Endothelial cell of umbilical vein (primary cell): ENCODE measurements around the gene CRIM1. TPM values are rescaled to one million over a fixed set of nuclear protein-coding genes. Genes with fewer than 3 reads are reported as not detected.

Experiments used
- BruUV-seq: library from RNA; stranded (reverse); fragments of 400-500 nt; replicated peaks from 2 replicates; lab custom pipeline; 2021; lab: Mats Ljungman, UMichigan
- CTCF ChIA-PET: fragments of 300-600, 350-600 bp; sonication (Branson Sonifier 250); formaldehyde crosslinking; loops from one replicate; lab custom pipeline; 2021; ENCODE audit warnings: antibody characterized with exemption, inconsistent platforms; lab: Charles Lee
- POLR2A ChIA-PET: fragments of 300-600, 350-600 bp; sonication (Branson Sonifier 250); formaldehyde crosslinking; loops from one replicate; lab custom pipeline; 2021; ENCODE audit warnings: antibody characterized with exemption, inconsistent platforms; lab: Charles Lee
- DNase-seq: peaks from one replicate; pipeline ENCODE4 v3.0.0-alpha.2; 2011; ENCODE audit warnings: low read depth, low spot score
- FAIRE-seq: peaks from 2 replicates; lab custom pipeline; 2011; peaks lifted over from hg19 to GRCh38; lab: Jason Lieb, UNC
- H2AFZ ChIP-seq: 2 replicates; pipeline ENCODE4 v1.6.0; 2012; ENCODE audit warnings: low read depth, low read length, control low read depth, inconsistent platforms
- H3K27ac ChIP-seq: 2 replicates; pipeline ENCODE4 v1.5.1; 2011; ENCODE audit warnings: low read depth, mild to moderate bottlenecking, control low read depth, low read length, moderate library complexity; ENCODE audit not compliant: insufficient read depth
- H3K27me3 ChIP-seq, 2 experiments: 2 replicates each; pipeline versions ENCODE4 v1.6.0 to v1.6.1; 2011; ENCODE audit warnings: low read length in 2 of 2, mixed read lengths in 1 of 2; ENCODE audit not compliant: control insufficient read depth in 2 of 2, insufficient read depth in 2 of 2
- H3K36me3 ChIP-seq, 2 experiments: 2 replicates in 1 of 2; 3 replicates in 1 of 2; pipeline ENCODE4 v1.5.1; 2011; ENCODE audit warnings: low read length in 2 of 2, mild to moderate bottlenecking in 1 of 2, moderate library complexity in 1 of 2; ENCODE audit not compliant: control insufficient read depth in 2 of 2, insufficient read depth in 2 of 2; ENCODE audit errors: extremely low read depth in 1 of 2
- H3K4me1 ChIP-seq: 3 replicates; pipeline ENCODE4 v1.5.1; 2011; ENCODE audit warnings: mild to moderate bottlenecking, low read length; ENCODE audit not compliant: control insufficient read depth, insufficient read depth; ENCODE audit errors: extremely low read depth
- H3K4me2 ChIP-seq: 2 replicates; pipeline ENCODE4 v1.6.1; 2011; ENCODE audit warnings: low read length, control low read depth, mixed read lengths; ENCODE audit not compliant: insufficient read depth
- H3K4me3 ChIP-seq, 3 experiments: fragments of 200-600 bp in 1 of 3; sonication (generic), shearing (Covaris generic) in 1 of 3; replicated peaks in 1 of 3; 2 replicates each; pipeline ENCODE4 v1.5.1; 2011 to 2016; ENCODE audit warnings: control low read depth in 3 of 3, low read length in 3 of 3, mild to moderate bottlenecking in 2 of 3, inconsistent platforms in 1 of 3, low read depth in 1 of 3, moderate library complexity in 1 of 3; ENCODE audit not compliant: insufficient read depth in 1 of 3
- H3K79me2 ChIP-seq: 2 replicates; pipeline ENCODE4 v1.6.0; 2012; ENCODE audit warnings: low read length, inconsistent platforms; ENCODE audit not compliant: control insufficient read depth, insufficient read depth
- H3K9ac ChIP-seq: replicated peaks from 2 replicates; pipeline ENCODE3; 2011; ENCODE audit warnings: low read length, control low read depth; ENCODE audit not compliant: insufficient read depth; ENCODE audit errors: extremely low read depth
- H3K9me1 ChIP-seq: replicated peaks from 3 replicates; pipeline ENCODE4 v1.6.0; 2011; ENCODE audit warnings: mild to moderate bottlenecking, low read length; ENCODE audit not compliant: control insufficient read depth, insufficient read depth; ENCODE audit errors: extremely low read depth
- H3K9me3 ChIP-seq: replicated peaks from 2 replicates; pipeline ENCODE4 v1.5.1; 2012; ENCODE audit warnings: low read length, inconsistent platforms; ENCODE audit not compliant: control insufficient read depth, insufficient read depth
- H4K20me1 ChIP-seq: replicated peaks from 2 replicates; pipeline ENCODE3; 2011; ENCODE audit warnings: mild to moderate bottlenecking, low read length; ENCODE audit not compliant: control insufficient read depth, insufficient read depth; ENCODE audit errors: extremely low read depth
- EZH2 ChIP-seq: IDR thresholded peaks from 2 replicates; pipeline ENCODE4 v1.6.1; 2012; ENCODE audit warnings: borderline replicate concordance, low read depth, mild to moderate bottlenecking, moderate library complexity, low read length, inconsistent platforms; ENCODE audit not compliant: severe bottlenecking
- FOS ChIP-seq: IDR thresholded peaks from 2 replicates; pipeline ENCODE4 v1.6.1; 2011; ENCODE audit warnings: mild to moderate bottlenecking, low read length, moderate library complexity, borderline replicate concordance; ENCODE audit not compliant: insufficient read depth
- GATA2 ChIP-seq: IDR thresholded peaks from 2 replicates; pipeline ENCODE4 v1.7.0; 2011; ENCODE audit warnings: low read depth, mild to moderate bottlenecking, moderate library complexity, mixed read lengths, low read length; ENCODE audit not compliant: insufficient read length, insufficient read depth
- JUN ChIP-seq: IDR thresholded peaks from 2 replicates; pipeline ENCODE4 v1.6.1; 2011; ENCODE audit warnings: borderline replicate concordance, low read depth; ENCODE audit not compliant: insufficient read length, insufficient read depth
- MYC ChIP-seq: IDR thresholded peaks from one replicate; pipeline ENCODE4 v1.6.1; 2011; ENCODE audit warnings: mild to moderate bottlenecking, low read depth, low read length
- POLR2A ChIP-seq: IDR thresholded peaks from 2 replicates; pipeline ENCODE4 v1.6.1; 2012; ENCODE audit warnings: low read depth, mild to moderate bottlenecking, control low read depth, low read length
- POLR2AphosphoS5 ChIP-seq: IDR thresholded peaks from 2 replicates; pipeline ENCODE4 v1.6.1; 2012; ENCODE audit warnings: low read depth, mild to moderate bottlenecking, control low read depth, low read length, moderate library complexity; ENCODE audit not compliant: insufficient read depth
- dilution Hi-C: fragments of 300-500 bp; cut with MboI; formaldehyde crosslinking; loops from one replicate; pipeline ENCODE4 v1.15.0; 2019; ENCODE audit warnings: low sequenced_read_pairs; ENCODE audit not compliant: extremely low pct_ligation_motif_present
- intact Hi-C: fragments of 100-400 bp; cut with micrococcal nuclease; formaldehyde crosslinking; loops from one replicate; pipeline ENCODE4 v1.10.0; 2022
- polyA plus RNA-seq, 4 experiments: library from polyadenylated mRNA; depleted of rRNA in 3 of 4; stranded (reverse) in 3 of 4; unstranded in 1 of 4; fragments of >200 nt; gene quantifications; 2 replicates each; pipeline versions ENCODE4 v1.2.1 to v1.2.3, GENCODE V29; 2011 to 2012; ENCODE audit warnings: missing spikeins in 1 of 4
- total RNA-seq: library from RNA; stranded (reverse); gene quantifications from 2 replicates; pipeline ENCODE4 v1.2.3, GENCODE V29; 2021
- TF ChIP-seq, protein P1 (sequence below): IDR thresholded peaks from 2 replicates; pipeline ENCODE4 v1.6.1; 2011; ENCODE audit not compliant: insufficient read depth, insufficient read length
- TF ChIP-seq, protein P2 (sequence below), 2 donors: IDR thresholded peaks; 1 replicate in 1 of 2; 2 replicates in 1 of 2; pipeline ENCODE4 v1.5.1; 2011; ENCODE audit warnings: low read length in 2 of 2, mild to moderate bottlenecking in 2 of 2, moderate library complexity in 2 of 2, control low read depth in 1 of 2, inconsistent platforms in 1 of 2, low read depth in 1 of 2; ENCODE audit not compliant: insufficient read depth in 1 of 2; ENCODE audit errors: extremely low read depth in 1 of 2

Gene CRIM1
- total and polyA plus RNA-seq, 2 donors (not counting 3 experiments of a cell fraction or from before 2014, with no cell fraction given) = 422 to 649 TPM

DNA sequence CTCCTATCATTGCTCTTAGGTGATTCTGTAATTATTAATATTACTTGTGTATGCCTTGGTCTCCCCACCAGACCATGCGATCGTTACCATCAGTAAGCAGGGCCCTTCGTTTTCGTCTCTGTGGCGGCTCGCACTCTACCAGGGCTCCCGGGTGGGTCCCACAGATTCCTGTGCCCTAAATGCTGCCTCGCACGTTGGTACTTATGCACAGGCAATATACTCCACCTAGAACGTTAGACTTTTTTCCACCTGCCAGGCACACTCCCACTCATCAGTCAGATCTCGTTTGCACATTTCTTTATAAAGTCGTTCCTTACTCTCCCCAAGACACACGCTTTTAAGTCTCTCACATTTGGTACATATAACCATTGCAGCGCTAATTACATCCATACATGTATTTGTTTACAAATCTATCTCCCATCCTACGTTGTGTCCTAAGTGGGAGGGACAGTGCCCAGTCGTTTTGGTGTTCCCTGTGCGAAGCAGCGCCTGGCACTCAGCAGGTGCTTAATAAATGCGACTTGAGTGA lies 241.5 kb downstream of the CRIM1 start:
- no peaks in the 10 kb centered on the region for H3K27me3 ChIP-seq
- H3K27ac ChIP-seq = peak overlapping the region; percentile 65
- POLR2A ChIA-PET = no interaction called here
- H3K9me3 ChIP-seq = no peaks in the 10 kb centered on the region
- dilution Hi-C loops (no loop called here), intact Hi-C loops (no loop called here)
- H3K4me2 ChIP-seq = peak overlapping the region; percentile 99
- peaks cover 2 to 4% of the 10 kb centered on the region in 2 experiments for H3K36me3 ChIP-seq
- H3K79me2 ChIP-seq = peaks cover 55% of the 10 kb centered on the region
- peaks cover 2% of the 10 kb centered on the region for H4K20me1 ChIP-seq
- DNase-seq (no peak), FAIRE-seq (no peak)
- TSS peak; percentile 57 for BruUV-seq
- peak overlapping the region; percentile 71 for H2AFZ ChIP-seq
- H3K4me3 ChIP-seq = peak overlapping the region; percentile 86 to 98 (median 97)
- no peaks in the 10 kb centered on the region for H3K9me1 ChIP-seq
- CTCF ChIA-PET = interaction anchor here (1.0 to 1.1 kb wide), 2 partner anchors 40 to 68 kb away, joined by 3 to 4 read pairs; no protein-coding TSS in a partner anchor
- H3K4me1 ChIP-seq = peaks cover 22% of the 10 kb centered on the region
- TF ChIP-seq EZH2 (no peak), POLR2AphosphoS5 (no peak), FOS (no peak), POLR2A (no peak), MYC (no peak), JUN (no peak), GATA2 (no peak)
- TF ChIP-seq, protein P1, sequence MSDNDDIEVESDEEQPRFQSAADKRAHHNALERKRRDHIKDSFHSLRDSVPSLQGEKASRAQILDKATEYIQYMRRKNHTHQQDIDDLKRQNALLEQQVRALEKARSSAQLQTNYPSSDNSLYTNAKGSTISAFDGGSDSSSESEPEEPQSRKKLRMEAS = no peak
- TF ChIP-seq, protein P2, sequence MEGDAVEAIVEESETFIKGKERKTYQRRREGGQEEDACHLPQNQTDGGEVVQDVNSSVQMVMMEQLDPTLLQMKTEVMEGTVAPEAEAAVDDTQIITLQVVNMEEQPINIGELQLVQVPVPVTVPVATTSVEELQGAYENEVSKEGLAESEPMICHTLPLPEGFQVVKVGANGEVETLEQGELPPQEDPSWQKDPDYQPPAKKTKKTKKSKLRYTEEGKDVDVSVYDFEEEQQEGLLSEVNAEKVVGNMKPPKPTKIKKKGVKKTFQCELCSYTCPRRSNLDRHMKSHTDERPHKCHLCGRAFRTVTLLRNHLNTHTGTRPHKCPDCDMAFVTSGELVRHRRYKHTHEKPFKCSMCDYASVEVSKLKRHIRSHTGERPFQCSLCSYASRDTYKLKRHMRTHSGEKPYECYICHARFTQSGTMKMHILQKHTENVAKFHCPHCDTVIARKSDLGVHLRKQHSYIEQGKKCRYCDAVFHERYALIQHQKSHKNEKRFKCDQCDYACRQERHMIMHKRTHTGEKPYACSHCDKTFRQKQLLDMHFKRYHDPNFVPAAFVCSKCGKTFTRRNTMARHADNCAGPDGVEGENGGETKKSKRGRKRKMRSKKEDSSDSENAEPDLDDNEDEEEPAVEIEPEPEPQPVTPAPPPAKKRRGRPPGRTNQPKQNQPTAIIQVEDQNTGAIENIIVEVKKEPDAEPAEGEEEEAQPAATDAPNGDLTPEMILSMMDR (IDR thresholded peaks at IDR 0.05; ENCODE audit: extremely low read depth in 1 of 2, insufficient read depth in 1 of 2, low read depth in 1 of 2, low read length in 2 of 2) = no peak
- H3K9ac ChIP-seq = peak overlapping the region; percentile 82
